Osteocyte (in vitro differentiated cells): ENCODE results near the gene CDH23. TPM values are rescaled to one million over a fixed set of nuclear protein-coding genes. Genes with fewer than 3 reads are reported as not detected.

ENCODE experiments used
- DNase-seq: peaks from one replicate; pipeline ENCODE4 v3.0.0; 2021; ENCODE audit warnings: mixed read lengths; ENCODE audit not compliant: unreplicated experiment; ENCODE audit errors: extremely low spot score
- H3K27ac Mint-ChIP-seq: one replicate; pipeline ENCODE4 v1.8.0; 2021; ENCODE audit warnings: mild to moderate bottlenecking, mixed read lengths; ENCODE audit not compliant: unreplicated experiment
- H3K27me3 Mint-ChIP-seq: one replicate; pipeline ENCODE4 v1.8.0; 2021; ENCODE audit warnings: mixed read lengths; ENCODE audit not compliant: unreplicated experiment
- H3K36me3 Mint-ChIP-seq: one replicate; pipeline ENCODE4 v1.8.0; 2021; ENCODE audit warnings: mixed read lengths; ENCODE audit not compliant: unreplicated experiment
- H3K4me1 Mint-ChIP-seq: one replicate; pipeline ENCODE4 v1.8.0; 2021; ENCODE audit warnings: mixed read lengths; ENCODE audit not compliant: unreplicated experiment
- H3K4me3 Mint-ChIP-seq: one replicate; pipeline ENCODE4 v1.8.0; 2021; ENCODE audit warnings: mild to moderate bottlenecking, moderate library complexity, mixed read lengths; ENCODE audit not compliant: unreplicated experiment
- H3K9me3 Mint-ChIP-seq: one replicate; pipeline ENCODE4 v1.8.0; 2021; ENCODE audit warnings: mixed read lengths; ENCODE audit not compliant: unreplicated experiment
- total RNA-seq: library from RNA; stranded (reverse); gene quantifications from 2 replicates; pipeline ENCODE4 v1.2.1, GENCODE V29; 2021
- TF ChIP-seq, protein P1 (sequence below): fragments of 200-600 bp; sonication (generic); IDR thresholded peaks from 2 replicates; pipeline ENCODE4 v1.5.0; 2021; ENCODE audit warnings: antibody characterized with exemption, mild to moderate bottlenecking, moderate library complexity

Gene CDH23
- total RNA-seq, 1 donor from 2014 or later, result not detected

DNA sequence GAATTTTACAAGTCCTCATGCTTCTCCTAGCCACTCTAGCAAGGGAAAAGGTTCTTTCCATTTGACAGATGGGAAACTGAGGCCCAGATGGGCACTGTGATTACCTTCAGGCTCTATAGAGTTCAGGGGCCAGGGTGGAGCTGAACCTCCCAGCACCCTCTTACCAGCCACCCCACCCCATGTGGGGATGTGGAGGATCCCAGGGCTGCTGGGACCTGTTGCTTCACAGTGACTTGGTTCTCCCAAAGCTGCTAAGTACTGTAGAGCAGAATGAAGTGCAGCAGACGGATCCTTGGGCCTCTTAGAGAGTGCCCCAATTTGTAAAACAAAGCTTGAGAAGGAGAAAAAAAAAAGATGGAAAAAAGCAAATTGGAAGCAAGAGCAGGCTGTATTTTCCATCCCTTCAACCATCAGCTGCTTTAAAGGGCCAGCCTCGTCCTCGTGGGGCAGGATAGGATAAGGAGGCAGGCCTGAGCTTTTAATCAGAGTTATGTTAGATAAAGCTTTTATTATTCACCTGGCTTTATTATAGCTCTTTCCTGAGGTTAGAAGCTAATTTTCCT is 147.0 kb downstream of the CDH23 start:
- H3K4me3 Mint-ChIP-seq, result no peak overlapping the region
- DNase-seq, result no peak
- no peaks in the 10 kb centered on the region for H3K36me3 Mint-ChIP-seq
- H3K9me3 Mint-ChIP-seq, result no peaks in the 10 kb centered on the region
- TF ChIP-seq, protein P1, sequence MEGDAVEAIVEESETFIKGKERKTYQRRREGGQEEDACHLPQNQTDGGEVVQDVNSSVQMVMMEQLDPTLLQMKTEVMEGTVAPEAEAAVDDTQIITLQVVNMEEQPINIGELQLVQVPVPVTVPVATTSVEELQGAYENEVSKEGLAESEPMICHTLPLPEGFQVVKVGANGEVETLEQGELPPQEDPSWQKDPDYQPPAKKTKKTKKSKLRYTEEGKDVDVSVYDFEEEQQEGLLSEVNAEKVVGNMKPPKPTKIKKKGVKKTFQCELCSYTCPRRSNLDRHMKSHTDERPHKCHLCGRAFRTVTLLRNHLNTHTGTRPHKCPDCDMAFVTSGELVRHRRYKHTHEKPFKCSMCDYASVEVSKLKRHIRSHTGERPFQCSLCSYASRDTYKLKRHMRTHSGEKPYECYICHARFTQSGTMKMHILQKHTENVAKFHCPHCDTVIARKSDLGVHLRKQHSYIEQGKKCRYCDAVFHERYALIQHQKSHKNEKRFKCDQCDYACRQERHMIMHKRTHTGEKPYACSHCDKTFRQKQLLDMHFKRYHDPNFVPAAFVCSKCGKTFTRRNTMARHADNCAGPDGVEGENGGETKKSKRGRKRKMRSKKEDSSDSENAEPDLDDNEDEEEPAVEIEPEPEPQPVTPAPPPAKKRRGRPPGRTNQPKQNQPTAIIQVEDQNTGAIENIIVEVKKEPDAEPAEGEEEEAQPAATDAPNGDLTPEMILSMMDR, result no peak
- no peaks in the 10 kb centered on the region for H3K4me1 Mint-ChIP-seq
- H3K27ac Mint-ChIP-seq, result no peak overlapping the region
- H3K27me3 Mint-ChIP-seq, result peaks cover 26% of the 10 kb centered on the region

DNA sequence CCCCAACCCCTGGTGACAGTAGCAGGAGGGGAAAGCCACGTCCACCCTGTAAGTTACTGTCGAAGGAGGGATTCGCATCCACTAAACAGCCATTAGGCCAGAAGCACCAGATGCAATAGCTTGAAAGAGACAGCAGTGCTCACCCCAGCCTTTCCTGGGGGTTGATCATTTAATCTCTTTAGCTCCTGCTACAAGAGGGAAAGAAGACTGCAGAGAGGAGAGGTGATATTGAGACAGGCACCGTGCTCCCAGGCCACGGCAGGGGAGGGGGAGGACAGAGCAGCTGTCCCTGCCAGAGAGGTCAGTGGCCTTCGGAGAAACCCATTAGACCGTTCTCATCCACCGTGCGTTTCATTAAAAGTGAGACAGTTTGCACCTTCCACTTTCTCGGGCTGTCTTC is 148.3 kb downstream of the CDH23 start:
- no peak overlapping the region for H3K4me3 Mint-ChIP-seq
- no peaks in the 10 kb centered on the region for H3K4me1 Mint-ChIP-seq
- TF ChIP-seq, protein P1, result no peak
- H3K27ac Mint-ChIP-seq, result no peak overlapping the region
- no peaks in the 10 kb centered on the region for H3K36me3 Mint-ChIP-seq
- H3K27me3 Mint-ChIP-seq, result peaks cover 19% of the 10 kb centered on the region
- no peak for DNase-seq
- no peaks in the 10 kb centered on the region for H3K9me3 Mint-ChIP-seq

- TF ChIP-seq, protein P1, result no peak
Observed at GRCh38 chr10:71546220-71546619, 149.5 kb downstream of the CDH23 start.

DNA sequence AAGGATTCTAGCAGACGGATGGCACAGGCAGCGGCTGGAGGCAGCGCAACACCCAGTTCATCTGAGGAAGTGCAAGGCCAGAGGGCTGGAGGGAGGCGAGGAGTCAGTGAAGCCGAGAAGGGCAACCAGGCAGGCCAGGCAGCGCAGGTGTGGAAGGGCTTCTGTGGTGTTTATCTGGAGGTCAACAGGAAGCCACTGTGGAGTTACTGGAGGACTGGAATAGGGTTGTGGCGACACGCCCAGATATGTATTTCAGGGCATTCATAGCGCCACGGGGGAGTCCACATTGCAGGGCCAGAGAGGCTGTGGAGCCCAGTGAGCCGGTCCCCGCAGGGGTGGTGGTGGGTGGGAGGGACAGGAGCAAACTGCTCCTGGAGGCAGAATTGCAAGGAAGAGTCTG is 150.6 kb downstream of the CDH23 start:
- Mint-ChIP-seq H3K4me3 (no peak overlapping the region), H3K27ac (no peak overlapping the region), H3K9me3 (no peaks in the 10 kb centered on the region), H3K4me1 (no peaks in the 10 kb centered on the region), H3K27me3 (peaks cover 16% of the 10 kb centered on the region), H3K36me3 (no peaks in the 10 kb centered on the region)
- no peak for DNase-seq
- TF ChIP-seq, protein P1, result no peak

More at GRCh38 chr10:71546220-71546619, 149.5 kb downstream of the CDH23 start:
- Mint-ChIP-seq H3K27me3 (peaks cover 18% of the 10 kb centered on the region), H3K27ac (no peak overlapping the region), H3K36me3 (no peaks in the 10 kb centered on the region), H3K4me3 (no peak overlapping the region), H3K9me3 (no peaks in the 10 kb centered on the region), H3K4me1 (no peaks in the 10 kb centered on the region)
- DNase-seq, result no peak

- no peaks in the 10 kb centered on the region for H3K4me1 Mint-ChIP-seq
- H3K4me3 Mint-ChIP-seq, result no peak overlapping the region
- TF ChIP-seq, protein P1, result peak; percentile 41
- H3K27me3 Mint-ChIP-seq, result peaks cover 19% of the 10 kb centered on the region
- H3K27ac Mint-ChIP-seq, result no peak overlapping the region
- peak; percentile 87 for DNase-seq
- no peaks in the 10 kb centered on the region for H3K9me3 Mint-ChIP-seq
- H3K36me3 Mint-ChIP-seq, result no peaks in the 10 kb centered on the region
Observed at GRCh38 chr10:71547876-71548846, 151.4 kb downstream of the CDH23 start.
